ENCODE results near the gene PSORS1C2. TPM values are rescaled to one million over a fixed set of nuclear protein-coding genes. Genes with fewer than 3 reads are reported as not detected.
A peak's percentile ranks its signal among the peaks of the same experiment; 100 is the strongest.

Gene PSORS1C2
- total RNA-seq, 1 experiment from 2014 or later = not detected

DNA sequence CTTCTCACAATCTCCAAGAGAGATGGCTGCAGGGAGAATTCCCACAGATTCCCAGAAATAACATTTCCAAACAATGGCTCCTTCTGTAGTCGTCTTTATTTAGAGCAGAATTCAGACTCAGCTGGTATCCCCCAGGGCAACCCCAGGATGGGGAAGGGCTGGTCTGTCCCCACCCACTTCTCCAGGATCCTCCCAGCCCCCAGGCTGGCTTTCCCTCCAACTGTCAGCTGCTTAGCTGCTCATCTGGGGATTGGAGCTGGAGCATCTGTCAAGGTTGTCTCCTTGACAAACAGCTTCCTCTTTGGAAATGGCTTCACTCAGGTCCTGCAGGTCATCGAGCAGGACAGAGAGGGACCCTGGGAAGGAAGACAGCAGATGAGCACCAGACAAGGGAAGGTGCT is 3.5 kb upstream of the PSORS1C2 start:
- Mint-ChIP-seq H3K27me3 (ENCODE audit: insufficient read depth, unreplicated experiment) (no peaks in the 10 kb centered on the region), H3K4me3 (ENCODE audit: unreplicated experiment) (no peak overlapping the region), H3K9me3 (ENCODE audit: unreplicated experiment) (no peaks in the 10 kb centered on the region), H3K36me3 (ENCODE audit: insufficient read depth, unreplicated experiment) (peaks cover 26% of the 10 kb centered on the region), H3K4me1 (ENCODE audit: insufficient read depth, unreplicated experiment) (peaks cover 14% of the 10 kb centered on the region), H3K27ac (ENCODE audit: low read depth, unreplicated experiment) (no peak overlapping the region)
- no peak for DNase-seq (ENCODE audit: unreplicated experiment)
- intact Hi-C loops (cut with micrococcal nuclease) = no loop called here
- ChIA-PET CTCF (interaction anchor here (0.6 to 1.7 kb wide), 3 partner anchors 49 to 224 kb away, joined by 3 to 5 read pairs (median 3); no protein-coding TSS in a partner anchor), POLR2A (no interaction called here)
- TSS peak; percentile 43 for BruUV-seq (replicated peaks)
- TF ChIP-seq, protein P1, sequence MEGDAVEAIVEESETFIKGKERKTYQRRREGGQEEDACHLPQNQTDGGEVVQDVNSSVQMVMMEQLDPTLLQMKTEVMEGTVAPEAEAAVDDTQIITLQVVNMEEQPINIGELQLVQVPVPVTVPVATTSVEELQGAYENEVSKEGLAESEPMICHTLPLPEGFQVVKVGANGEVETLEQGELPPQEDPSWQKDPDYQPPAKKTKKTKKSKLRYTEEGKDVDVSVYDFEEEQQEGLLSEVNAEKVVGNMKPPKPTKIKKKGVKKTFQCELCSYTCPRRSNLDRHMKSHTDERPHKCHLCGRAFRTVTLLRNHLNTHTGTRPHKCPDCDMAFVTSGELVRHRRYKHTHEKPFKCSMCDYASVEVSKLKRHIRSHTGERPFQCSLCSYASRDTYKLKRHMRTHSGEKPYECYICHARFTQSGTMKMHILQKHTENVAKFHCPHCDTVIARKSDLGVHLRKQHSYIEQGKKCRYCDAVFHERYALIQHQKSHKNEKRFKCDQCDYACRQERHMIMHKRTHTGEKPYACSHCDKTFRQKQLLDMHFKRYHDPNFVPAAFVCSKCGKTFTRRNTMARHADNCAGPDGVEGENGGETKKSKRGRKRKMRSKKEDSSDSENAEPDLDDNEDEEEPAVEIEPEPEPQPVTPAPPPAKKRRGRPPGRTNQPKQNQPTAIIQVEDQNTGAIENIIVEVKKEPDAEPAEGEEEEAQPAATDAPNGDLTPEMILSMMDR (IDR thresholded peaks at IDR 0.05; ENCODE audit: unreplicated experiment) = no peak

DNA sequence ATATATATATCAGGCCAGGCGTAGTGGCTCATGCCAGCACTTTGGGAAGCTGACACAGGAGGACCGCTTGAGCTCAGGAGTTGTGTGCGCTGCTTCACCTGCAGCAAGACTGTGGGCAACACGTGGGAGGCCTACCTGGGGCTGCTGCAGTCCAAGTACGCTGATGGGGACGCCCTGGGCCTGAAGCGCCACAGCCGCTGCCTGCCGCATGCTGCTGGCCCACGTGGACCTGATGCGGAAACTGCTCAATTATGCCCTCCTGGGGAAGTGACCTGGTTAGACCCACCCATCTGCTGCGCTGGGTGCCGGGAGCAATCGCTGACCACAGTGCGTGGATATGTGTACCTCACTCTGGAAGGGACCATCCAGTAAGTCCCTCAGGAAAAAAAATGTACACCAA is 1.8 kb upstream of the PSORS1C2 start:
- intact Hi-C loops (cut with micrococcal nuclease) = no loop called here
- no peak for DNase-seq (ENCODE audit: unreplicated experiment)
- peaks cover 15% of the 10 kb centered on the region for H3K4me1 Mint-ChIP-seq (ENCODE audit: insufficient read depth, unreplicated experiment)
- BruUV-seq (replicated peaks) = no TSS peak
- ChIA-PET CTCF (interaction anchor here (0.8 to 2.8 kb wide), 5 partner anchors 9 to 227 kb away, joined by 4 to 24 read pairs (median 5); partner anchors contain the start of gene PSORS1C1), POLR2A (no interaction called here)
- TF ChIP-seq, protein P1 (IDR thresholded peaks at IDR 0.05; ENCODE audit: unreplicated experiment) = no peak
- H3K27ac Mint-ChIP-seq (ENCODE audit: low read depth, unreplicated experiment) = no peak overlapping the region
- no peaks in the 10 kb centered on the region for H3K9me3 Mint-ChIP-seq (ENCODE audit: unreplicated experiment)
- H3K4me3 Mint-ChIP-seq (ENCODE audit: unreplicated experiment) = no peak overlapping the region
- no peaks in the 10 kb centered on the region for H3K27me3 Mint-ChIP-seq (ENCODE audit: insufficient read depth, unreplicated experiment)
- peaks cover 21% of the 10 kb centered on the region for H3K36me3 Mint-ChIP-seq (ENCODE audit: insufficient read depth, unreplicated experiment)

DNA sequence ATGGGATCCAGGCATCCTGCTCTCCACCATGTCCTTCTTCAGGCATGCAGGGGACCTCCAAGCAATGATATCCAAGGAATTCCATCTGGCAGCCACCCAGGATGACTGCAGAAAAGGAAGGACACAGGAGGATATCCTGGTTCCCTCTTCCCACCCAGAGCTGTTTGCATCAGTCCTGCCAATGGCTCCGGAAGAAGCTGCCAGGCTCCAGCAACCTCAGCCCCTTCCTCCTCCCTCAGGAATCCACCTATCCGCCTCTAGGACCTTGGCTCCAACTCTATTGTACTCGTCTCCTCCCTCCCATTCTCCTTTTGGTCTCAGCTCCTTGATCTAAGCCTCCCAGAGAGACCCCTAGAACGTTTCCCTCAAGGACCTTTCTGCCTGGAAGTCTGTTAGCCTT is 733 bp upstream of the PSORS1C2 start:
- ChIA-PET CTCF (interaction anchor here (1.6 to 3.2 kb wide), 4 partner anchors 10 to 228 kb away, joined by 14 to 30 read pairs (median 20); no protein-coding TSS in a partner anchor), POLR2A (interaction anchor here (0.8 to 2.1 kb wide), 3 partner anchors 19 to 57 kb away, joined by 3 to 8 read pairs (median 4); partner anchors contain the start of gene TCF19)
- TF ChIP-seq, protein P1 (IDR thresholded peaks at IDR 0.05; ENCODE audit: unreplicated experiment) = no peak
- no peak for DNase-seq (ENCODE audit: unreplicated experiment)
- Mint-ChIP-seq H3K9me3 (ENCODE audit: unreplicated experiment) (no peaks in the 10 kb centered on the region), H3K4me3 (ENCODE audit: unreplicated experiment) (no peak overlapping the region), H3K27ac (ENCODE audit: low read depth, unreplicated experiment) (no peak overlapping the region), H3K4me1 (ENCODE audit: insufficient read depth, unreplicated experiment) (peaks cover 15% of the 10 kb centered on the region), H3K36me3 (ENCODE audit: insufficient read depth, unreplicated experiment) (peaks cover 16% of the 10 kb centered on the region), H3K27me3 (ENCODE audit: insufficient read depth, unreplicated experiment) (no peaks in the 10 kb centered on the region)
- intact Hi-C loops (cut with micrococcal nuclease) = no loop called here
- BruUV-seq (replicated peaks) = no TSS peak

DNA sequence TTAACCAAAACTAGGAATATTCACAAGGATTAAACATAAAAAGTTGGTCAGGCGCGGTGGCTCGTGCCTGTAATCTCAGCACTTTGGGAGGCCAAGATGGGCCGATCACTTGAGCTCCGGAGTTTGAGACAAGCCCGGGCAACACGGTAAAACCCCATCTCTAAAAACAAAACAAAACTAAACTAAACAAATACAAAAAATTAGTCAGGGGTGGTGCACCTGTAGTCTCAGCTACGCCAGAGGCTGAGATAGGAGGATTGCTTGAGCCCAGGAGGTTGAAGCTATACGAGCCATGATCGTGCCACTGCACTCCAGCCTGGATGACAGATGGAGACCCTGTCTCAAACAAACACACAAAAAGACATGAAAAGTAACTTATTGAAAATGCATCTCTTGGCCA is 3.2 kb downstream of the PSORS1C2 start:
- intact Hi-C loops (cut with micrococcal nuclease) = no loop called here
- no TSS peak for BruUV-seq (replicated peaks)
- DNase-seq (ENCODE audit: unreplicated experiment) = no peak
- H3K27me3 Mint-ChIP-seq (ENCODE audit: insufficient read depth, unreplicated experiment) = no peaks in the 10 kb centered on the region
- CTCF ChIA-PET = interaction anchor here (0.7 to 1.1 kb wide), 4 partner anchors 9 to 231 kb away, joined by 3 to 5 read pairs (median 4); no protein-coding TSS in a partner anchor
- peaks cover 15% of the 10 kb centered on the region for H3K4me1 Mint-ChIP-seq (ENCODE audit: insufficient read depth, unreplicated experiment)
- no peaks in the 10 kb centered on the region for H3K9me3 Mint-ChIP-seq (ENCODE audit: unreplicated experiment)
- H3K4me3 Mint-ChIP-seq (ENCODE audit: unreplicated experiment) = no peak overlapping the region
- TF ChIP-seq, protein P1 (IDR thresholded peaks at IDR 0.05; ENCODE audit: unreplicated experiment) = no peak
- H3K27ac Mint-ChIP-seq (ENCODE audit: low read depth, unreplicated experiment) = no peak overlapping the region
- H3K36me3 Mint-ChIP-seq (ENCODE audit: insufficient read depth, unreplicated experiment) = peaks cover 6% of the 10 kb centered on the region
- POLR2A ChIA-PET = interaction anchor here (0.6 to 1.4 kb wide), 2 partner anchors 231 to 313 kb away, joined by 4 to 5 read pairs; no protein-coding TSS in a partner anchor

Data from MCF 10A (cell line).